ENCODE results near the gene SCAF1.

Gene SCAF1

GRCh38 chr19:49669516-49669915, 27.5 kb downstream of the SCAF1 start:
- no peak for DNase-seq

- DNase-seq = peak; percentile 85
Observed at GRCh38 chr19:49672131-49672919, 30.3 kb downstream of the SCAF1 start.

- peak; percentile 93 for DNase-seq
Observed at GRCh38 chr19:49676136-49676783, 34.3 kb downstream of the SCAF1 start.

- DNase-seq = peak; percentile 100
Observed at GRCh38 chr19:49676784-49677230, 34.8 kb downstream of the SCAF1 start.

GRCh38 chr19:49677231-49677900, 35.4 kb downstream of the SCAF1 start, which contains the start of gene PRMT1:
TSS of gene PRMT1 (plus strand) at chr19:49677271. CDS start at chr19:49677281, 10 bp downstream.
- DNase-seq = peak; percentile 49

GRCh38 chr19:49677901-49678674, 36.1 kb downstream of the SCAF1 start:
- peak; percentile 92 for DNase-seq

DNA sequence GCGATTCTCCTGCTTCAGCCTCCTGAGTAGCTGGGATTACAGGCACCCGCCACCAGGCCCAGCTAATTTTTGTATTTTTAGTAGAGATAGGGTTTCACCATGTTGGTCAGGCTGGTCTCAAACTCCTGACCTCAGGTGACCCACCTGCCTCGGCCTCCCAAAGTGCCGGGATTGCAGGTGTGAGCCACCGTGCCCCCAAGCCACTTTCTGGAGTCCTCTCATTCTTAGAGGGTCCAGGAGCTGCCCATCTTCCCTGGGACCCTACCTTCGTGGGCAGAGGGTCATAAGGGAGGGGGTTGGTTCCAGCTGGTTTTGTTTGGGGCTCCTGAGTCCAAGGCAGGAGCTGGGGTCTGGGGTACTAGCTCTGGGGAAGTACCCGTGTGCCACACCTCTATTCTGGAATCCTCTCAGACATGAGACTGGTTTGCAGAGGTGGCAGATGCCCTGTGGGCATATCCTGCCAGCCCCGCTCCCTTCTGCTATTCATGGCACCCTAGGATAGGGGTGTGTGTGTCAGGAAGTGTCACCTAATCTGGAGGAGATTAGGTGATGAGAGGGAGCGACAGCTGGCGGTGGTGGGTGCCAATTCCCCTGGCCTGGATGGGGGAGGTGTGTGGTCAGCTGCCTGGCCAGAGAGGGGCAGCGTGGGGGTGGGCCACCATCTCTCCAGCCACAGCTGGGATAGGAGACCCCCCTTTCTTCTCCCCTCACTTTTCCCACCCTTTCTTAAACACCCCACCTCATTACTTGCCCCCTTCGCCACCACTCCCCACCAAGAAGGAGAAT, 37.2 kb downstream of the SCAF1 start:
- DNase-seq = no peak

- no peak for DNase-seq
Observed at GRCh38 chr19:49679771-49680413, 37.9 kb downstream of the SCAF1 start.

- peak; percentile 93 for DNase-seq
Observed at GRCh38 chr19:49680421-49681351, 38.7 kb downstream of the SCAF1 start.

DNA sequence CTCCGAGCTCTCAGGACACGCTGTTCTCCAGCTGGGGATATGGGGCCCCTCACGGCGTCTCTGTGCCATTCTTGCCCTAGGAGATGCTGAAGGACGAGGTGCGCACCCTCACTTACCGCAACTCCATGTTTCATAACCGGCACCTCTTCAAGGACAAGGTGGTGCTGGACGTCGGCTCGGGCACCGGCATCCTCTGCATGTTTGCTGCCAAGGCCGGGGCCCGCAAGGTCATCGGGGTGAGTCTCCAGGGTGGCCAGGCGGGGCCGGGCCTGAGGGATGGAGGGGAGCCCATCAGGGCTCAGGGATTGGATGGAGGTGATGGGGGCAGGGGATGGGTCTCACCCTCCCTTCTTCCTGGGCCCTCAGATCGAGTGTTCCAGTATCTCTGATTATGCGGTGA, 39.8 kb downstream of the SCAF1 start:
- DNase-seq = no peak

GRCh38 chr19:49682274-49682673, 40.3 kb downstream of the SCAF1 start:
- DNase-seq = no peak

DNA sequence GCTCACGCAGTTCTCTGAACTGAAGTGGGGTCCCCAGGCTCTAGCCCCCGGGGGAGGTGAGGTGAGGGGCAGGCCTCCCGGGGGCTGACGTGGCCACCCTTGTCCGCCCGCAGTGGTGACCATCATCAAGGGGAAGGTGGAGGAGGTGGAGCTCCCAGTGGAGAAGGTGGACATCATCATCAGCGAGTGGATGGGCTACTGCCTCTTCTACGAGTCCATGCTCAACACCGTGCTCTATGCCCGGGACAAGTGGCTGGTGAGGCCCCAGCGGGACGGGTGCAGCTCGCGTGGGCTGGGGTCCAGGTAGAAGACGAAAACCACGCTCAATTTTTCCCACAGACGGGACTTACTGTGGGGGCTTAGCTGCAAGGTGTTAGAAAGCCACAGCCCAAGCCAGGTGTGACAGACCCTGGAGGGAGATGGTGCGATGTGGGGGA, 41.8 kb downstream of the SCAF1 start:
- no peak for DNase-seq

GRCh38 chr19:49684251-49684982, 42.4 kb downstream of the SCAF1 start:
- DNase-seq = peak; percentile 52

DNA sequence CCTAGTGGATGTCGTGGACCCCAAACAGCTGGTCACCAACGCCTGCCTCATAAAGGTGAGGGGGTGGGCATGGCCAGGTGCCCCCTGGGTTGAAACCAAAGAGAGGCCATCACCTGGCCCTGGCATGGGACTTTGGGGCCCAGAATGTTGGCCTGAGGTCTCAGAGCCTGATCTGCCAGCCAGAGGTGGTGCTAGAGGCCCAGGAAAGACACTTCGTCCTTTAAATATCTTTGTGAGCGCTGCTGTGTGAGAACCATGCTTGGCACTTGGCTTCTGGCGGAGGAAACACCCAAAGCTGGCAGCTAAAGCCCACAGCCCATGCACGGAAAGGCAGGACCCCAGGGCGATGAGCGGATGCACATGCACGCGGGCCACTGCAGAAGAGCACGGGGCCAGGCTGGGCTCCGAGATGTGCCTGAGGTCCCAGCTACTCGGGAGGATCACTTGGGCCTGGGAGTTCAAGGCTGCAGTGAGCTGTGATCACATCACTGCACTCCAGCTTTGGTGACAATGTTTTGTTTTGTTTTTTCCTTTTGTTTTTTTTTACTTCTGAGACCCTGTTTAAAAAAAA, 43.1 kb downstream of the SCAF1 start:
- DNase-seq = no peak

DNA sequence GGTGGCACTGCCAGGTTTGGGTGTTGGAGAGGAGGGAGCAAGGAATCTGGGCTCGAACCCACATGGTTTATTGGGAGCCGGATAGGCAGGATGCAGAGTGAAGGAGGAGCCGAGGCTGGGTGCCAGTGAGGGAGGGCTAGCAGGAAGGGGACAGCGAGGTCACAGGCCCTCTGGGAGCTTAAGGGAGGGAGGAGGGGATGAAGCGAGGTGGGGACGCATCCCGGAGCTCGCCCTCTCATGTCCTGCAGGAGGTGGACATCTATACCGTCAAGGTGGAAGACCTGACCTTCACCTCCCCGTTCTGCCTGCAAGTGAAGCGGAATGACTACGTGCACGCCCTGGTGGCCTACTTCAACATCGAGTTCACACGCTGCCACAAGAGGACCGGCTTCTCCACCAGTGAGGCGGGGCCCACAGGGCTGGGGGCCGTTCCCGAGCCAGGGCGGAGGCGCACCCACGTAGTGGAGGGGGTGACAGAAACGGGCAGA, 43.9 kb downstream of the SCAF1 start:
- no peak for DNase-seq

DNA sequence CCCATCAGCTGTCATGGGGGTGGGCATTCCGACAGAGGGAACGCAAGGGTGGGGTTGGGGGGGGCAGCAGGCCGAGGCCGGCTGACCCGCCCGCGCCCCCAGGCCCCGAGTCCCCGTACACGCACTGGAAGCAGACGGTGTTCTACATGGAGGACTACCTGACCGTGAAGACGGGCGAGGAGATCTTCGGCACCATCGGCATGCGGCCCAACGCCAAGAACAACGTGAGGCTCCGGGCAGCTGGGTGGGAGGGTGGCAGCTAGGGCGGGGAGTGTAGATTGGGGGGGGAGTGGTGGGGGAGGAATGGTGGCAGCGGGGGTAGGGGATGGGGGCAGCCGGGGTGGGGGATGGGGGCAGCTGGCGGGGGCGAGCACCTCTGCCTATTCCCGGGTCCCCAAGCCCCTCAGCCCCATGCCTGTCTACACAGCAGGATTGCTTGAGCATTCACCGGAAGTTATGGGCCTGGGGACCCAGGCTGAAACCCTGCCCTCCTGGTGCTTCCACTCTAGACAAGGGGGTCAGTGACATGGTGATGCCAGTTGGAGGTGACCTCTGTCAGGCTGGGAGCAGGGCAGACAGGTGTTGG, 44.6 kb downstream of the SCAF1 start:
- DNase-seq = no peak

DNA sequence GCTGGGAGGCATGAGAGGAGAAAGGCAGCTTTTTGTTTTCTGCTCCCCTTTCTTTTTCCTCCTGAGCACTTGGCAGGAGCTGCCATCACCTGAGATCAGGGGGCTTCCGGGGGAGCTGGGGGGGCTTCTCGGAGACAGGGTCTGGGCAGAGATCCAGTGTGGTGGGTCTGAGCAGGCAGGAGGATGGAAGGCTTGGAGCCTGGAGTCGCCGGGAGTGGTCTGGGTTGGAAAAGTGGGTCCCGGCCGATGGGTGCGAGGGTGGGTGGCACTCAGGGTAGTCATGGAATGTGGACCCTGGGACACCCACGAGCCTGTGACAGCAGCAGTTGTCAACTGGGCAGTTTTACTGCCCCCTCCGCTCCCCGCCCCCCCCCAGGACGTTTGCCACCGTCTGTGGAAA, 45.1 kb downstream of the SCAF1 start:
- no peak for DNase-seq

DNA sequence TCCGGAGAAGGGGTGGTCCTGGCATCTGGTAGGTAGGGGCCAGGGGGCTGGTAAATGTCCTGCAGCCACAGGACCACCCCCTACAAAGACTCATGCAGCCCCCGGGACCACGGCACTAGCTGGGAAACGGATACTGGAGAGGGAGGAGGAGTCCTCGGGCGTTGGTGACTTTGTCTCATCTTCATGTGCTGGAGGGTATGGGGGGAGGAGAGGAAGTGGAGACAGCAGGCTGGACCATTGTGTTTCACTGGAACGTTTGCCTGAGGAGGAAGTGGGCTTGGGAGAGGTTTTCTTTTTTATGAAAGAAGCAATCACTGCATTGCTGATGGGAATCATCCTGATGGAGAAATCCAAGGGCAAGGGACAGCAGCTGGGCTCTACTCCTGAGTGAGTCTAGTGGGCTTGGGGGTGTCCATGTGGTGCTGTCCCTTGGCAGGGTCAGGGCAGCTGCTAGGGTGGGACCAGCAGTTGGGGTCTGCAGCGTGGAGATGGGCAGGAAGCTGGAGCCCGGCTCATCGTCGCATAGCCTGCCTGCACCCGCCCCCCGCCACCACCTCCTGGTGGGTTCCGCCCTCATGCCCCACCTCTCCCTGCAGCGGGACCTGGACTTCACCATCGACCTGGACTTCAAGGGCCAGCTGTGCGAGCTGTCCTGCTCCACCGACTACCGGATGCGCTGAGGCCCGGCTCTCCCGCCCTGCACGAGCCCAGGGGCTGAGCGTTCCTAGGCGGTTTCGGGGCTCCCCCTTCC, 45.7 kb downstream of the SCAF1 start:
- no peak for DNase-seq
